ENCODE data around the gene IGF1R. TPM values are rescaled to one million over a fixed set of nuclear protein-coding genes. Genes with fewer than 3 reads are reported as not detected.

Gene IGF1R
- total RNA-seq, 1 donor from 2014 or later: 37.4 TPM

GRCh38 chr15:98776607-98777281 lies 128.4 kb downstream of the IGF1R start:
- no peak for DNase-seq

DNA sequence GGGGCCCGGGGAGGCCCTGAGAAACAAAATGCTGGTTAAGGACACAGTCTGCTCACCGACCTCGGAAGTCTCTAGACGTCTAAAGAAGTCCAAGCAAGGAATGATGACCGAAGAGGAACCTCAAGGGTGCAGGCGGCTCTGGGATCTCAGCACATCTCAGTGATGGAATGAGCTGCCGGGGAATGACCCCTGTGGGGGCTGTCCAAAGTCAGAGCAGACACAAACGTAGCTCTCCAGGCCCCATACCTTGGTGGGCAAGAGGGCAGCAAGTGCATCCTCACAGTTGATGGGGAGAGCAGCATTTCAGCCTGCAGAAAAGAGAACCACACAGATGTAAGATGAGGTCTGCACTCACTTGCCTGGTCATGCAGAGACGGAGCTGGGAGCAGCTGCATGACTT lies 129.1 kb downstream of the IGF1R start:
- no peak for DNase-seq

- no peak for DNase-seq
Observed at GRCh38 chr15:98778263-98778959, 130.1 kb downstream of the IGF1R start.

DNA sequence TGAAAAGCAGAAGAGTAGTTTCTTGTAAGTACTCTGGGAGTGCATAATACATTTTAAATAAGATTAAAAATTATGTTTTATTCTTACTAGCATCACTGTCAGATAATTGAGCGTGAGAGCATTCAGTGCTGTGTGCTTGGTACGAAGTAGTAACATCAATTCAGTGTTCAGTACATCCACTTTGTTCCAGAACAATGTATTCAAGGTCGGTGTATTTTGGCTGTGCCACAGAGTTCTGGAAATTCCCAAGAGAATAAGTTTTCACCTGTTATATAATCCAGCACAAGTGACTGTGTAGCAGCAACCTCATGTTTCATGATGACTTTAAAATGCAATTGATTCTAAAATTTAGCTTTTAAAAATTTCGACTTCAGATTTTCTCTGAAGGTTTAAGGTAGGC lies 130.6 kb downstream of the IGF1R start:
- DNase-seq: no peak

DNA sequence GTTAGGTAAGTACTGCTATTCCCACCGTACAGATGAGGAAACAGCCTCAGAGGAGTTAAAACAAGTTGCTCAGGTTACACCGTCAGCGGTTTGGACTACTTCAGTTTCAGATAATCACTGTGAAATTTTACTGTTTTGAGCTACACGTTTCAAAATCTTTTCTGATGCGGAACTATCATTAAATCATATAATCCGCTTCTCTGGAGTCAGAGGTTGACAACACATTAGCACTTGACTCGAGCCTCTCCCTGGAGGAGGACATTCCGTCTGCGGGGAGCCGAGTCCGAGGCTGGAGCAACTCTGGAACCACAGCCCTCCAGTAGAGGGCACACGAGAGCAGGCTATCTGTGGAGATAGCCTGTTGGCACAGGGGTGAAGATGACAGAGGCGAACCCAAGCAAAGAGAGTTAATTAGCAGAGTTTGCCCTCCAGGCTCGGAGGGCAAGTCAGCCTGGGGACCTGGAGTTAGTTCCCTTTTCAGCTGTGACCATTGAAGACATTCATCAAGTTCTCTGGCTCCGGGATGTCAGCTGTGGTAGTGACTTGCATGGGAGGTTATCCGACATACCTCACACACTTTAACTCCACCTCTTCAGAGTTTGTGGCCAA lies 131.2 kb downstream of the IGF1R start:
- DNase-seq: peak; percentile 60

GRCh38 chr15:98781838-98782237 lies 133.5 kb downstream of the IGF1R start:
- DNase-seq: no peak

DNA sequence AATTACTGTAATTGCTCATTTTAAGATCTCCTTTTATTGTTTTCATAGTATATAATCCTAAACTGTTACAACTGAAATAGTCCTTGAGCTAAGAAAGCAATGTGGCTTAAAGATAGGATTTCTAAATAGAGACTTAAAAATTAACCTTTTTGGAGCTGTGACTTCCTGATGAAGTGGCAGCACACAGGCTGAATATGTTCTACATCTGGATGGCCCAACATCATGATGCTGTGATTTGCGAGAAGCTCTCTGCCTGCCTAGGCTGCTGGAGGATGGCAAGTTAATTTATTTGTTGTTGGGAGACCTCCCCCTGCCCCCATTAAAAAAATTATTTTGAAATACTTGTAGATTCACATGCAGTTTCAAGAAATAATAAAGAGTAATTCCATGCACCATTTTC lies 134.5 kb downstream of the IGF1R start:
- DNase-seq: no peak

- no peak for DNase-seq
Observed at GRCh38 chr15:98785431-98785806, 137.1 kb downstream of the IGF1R start.

GRCh38 chr15:98785807-98786621 lies 137.7 kb downstream of the IGF1R start:
- no peak for DNase-seq

- no peak for DNase-seq
Observed at GRCh38 chr15:98786717-98787116, 138.4 kb downstream of the IGF1R start.

DNA sequence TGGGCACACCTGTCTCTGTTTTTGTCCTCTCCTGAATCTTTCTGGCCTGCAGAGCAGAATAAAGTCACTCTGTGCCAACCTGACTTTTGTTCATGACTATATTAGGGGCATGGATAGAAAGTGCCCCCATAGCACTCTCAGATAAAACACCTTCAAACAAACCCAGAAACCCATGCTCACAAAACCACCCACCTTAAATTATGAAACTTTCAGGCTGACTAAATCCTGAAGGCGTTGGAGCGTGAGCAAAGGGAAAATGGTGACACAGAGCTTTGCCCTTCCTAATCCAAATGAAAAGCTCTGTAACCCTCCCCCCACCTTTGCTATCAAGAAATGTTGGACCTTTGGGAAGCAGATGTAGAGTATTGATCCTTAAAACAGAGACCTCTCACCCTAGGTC lies 138.9 kb downstream of the IGF1R start:
- no peak for DNase-seq

DNA sequence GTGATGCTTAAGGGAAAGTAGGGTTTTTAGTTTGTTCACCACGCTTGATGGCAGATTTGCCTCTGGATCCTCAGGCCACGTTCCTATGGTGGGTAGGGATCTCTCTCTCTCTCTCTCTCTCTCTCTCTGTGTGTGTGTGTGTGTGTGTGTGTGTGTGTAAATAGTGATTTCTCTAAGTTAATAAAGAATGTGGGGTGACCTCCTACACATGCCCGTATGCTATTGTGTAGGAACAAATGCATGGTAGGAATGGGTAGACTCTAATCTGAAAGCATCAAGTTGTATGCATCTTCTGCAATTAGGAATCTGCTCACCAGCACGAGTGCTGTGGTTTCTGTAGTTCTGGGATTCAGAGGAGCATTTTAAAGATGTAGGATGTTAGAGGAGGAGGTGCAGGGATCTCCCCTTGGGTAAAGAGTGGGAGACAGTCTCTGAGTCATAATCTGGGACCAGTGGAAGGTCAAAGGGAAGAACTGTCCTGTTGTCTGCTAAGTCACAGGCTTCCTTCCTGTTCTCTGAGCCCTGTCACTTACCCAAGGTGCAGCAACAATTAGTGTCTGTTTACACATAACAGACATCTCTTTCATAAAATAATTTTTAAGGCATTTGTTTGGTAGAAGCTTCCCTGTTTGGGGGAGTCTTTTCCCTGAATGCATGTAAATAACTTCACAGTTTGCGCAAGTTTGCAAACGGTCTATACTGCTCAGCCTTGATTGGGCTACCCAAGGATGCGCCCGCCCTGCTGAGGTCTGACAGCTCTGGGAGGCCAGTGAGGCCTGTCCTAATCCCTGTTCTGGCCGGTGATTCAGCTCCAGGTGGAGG lies 139.8 kb downstream of the IGF1R start:
- DNase-seq: no peak

- DNase-seq: no peak
Observed at GRCh38 chr15:98789020-98789419, 140.7 kb downstream of the IGF1R start.

DNA sequence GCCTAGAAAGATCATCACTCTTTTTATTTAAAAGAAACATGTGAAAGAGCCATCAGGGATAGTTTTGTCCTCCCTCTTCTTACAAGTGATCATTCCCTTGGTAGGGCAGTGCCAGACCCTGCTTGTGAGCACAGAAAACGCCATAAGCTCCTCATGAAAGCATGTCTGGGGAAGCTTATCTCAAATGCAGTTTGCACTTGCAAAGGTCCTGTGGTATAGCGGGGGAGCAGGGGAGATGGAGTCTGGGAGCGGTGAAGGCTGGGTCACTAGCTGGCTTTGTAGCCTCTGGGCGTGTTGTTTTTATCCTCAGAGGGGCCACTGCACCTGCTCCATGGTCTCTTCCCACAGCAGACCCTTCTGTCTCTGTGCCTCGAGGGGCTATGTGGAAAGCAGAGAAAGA lies 141.9 kb downstream of the IGF1R start:
- DNase-seq: no peak

GRCh38 chr15:98791046-98791701 lies 142.8 kb downstream of the IGF1R start:
- DNase-seq: no peak

DNA sequence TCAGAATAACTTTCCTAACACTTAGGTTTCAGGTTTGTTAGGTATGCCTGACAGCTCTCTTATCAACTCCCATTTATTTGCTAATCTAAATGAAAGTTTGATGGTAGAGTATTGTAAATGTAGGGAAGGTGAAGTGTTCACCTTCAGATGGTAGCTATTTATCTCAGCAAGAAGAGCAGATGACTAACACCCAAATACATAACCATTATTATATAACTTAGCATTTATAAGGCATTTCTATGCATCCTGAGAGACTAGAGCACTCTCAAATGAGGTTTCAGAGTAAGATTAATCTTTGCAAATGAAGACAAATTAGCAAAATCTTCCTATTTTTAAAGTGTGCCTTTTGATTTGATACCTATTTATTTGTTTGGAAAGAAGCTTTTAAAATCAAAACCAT lies 143.8 kb downstream of the IGF1R start:
- DNase-seq: no peak

- DNase-seq: no peak
Observed at GRCh38 chr15:98794211-98794610, 145.9 kb downstream of the IGF1R start.

GRCh38 chr15:98794748-98795147 lies 146.4 kb downstream of the IGF1R start:
- no peak for DNase-seq

DNA sequence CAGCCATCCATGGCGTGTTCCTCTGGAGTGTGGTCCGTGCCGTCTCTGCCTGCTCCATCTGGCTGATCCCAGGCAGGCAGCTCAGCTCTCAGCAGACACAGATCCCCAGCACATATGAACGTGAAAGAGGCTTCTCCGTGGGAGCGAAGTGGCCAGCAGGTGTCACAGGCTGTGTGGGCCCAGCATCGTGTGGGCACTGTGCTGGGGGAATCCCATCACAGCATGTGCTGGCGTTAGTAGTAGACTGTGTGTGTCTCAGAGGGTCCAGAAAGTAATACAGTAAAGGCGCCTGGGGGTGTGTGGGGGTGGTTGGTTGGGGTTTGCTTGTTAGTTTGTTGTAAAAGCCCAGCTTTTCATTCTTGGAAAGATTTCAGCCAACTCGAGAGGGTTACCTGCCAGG lies 147.6 kb downstream of the IGF1R start:
- DNase-seq: no peak

DNA sequence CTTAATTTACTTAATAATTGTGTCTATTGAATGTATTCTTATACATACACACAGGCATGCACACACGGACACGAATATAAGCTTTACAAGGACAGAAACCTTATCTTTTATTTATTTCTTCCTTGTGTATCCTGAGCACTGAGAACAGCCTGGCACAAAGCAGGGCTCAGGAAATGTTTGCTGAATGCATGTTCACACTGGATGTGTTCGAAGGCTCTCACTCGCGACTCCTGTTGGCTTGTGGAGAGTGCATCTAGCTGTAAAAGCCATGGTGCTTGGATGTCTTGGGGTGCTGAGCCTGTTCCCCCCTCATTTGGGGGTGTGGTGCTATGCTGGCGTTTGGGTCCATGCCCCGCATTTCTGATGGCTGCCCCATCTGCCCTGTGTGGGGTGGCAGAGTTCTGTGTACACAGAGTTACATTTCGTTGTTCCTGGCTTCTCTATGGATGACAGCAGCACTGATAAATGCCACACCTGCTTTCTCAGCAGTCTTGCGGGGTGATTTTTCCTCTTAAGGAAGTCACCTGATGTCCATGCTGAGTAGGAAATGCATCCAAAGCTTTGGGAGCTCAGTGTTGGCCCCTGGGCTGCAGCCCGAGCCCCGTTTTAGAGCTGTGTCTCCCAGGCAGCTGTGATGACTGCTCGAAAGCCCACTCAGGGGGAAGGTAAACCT lies 148.5 kb downstream of the IGF1R start:
- DNase-seq: no peak

DNA sequence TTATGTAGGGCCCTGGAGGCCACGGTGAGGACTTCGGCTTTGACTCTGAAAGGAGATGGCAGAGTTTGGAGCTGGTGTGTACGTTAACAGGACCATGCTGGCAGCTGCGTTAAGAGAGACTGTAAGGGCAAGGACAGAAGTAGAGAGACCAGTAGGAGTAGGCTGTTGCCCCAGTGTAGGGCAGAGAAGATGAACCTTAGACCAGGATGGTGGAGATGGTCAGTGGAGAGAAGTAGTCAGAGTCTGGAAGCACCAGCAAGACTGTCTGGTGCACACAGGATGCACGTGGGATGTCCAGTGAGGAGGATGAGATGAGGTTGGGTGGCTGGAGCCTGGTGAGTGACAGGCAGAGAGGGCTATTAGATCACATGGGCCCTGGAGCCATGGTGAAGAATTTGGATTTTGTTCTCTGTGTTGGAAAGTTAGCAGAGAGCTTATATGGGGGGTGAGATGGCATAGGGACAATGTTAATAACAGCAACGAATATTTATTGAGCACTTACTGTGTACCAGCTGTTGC lies 150.1 kb downstream of the IGF1R start:
- no peak for DNase-seq

Data from occipital lobe (tissue), 2 donors.